HG03521 (cell line): ENCODE results near the gene XYLT1.
A peak's percentile ranks its signal among the peaks of the same experiment; 100 is the strongest.

Experiments used
- ATAC-seq: cut with Tn5 transposase; IDR thresholded peaks from one replicate; pipeline ENCODE4 v1.9.1; 2021; ENCODE audit warnings: mild to moderate bottlenecking, moderate library complexity; ENCODE audit not compliant: unreplicated experiment

The XYLT1 gene

DNA sequence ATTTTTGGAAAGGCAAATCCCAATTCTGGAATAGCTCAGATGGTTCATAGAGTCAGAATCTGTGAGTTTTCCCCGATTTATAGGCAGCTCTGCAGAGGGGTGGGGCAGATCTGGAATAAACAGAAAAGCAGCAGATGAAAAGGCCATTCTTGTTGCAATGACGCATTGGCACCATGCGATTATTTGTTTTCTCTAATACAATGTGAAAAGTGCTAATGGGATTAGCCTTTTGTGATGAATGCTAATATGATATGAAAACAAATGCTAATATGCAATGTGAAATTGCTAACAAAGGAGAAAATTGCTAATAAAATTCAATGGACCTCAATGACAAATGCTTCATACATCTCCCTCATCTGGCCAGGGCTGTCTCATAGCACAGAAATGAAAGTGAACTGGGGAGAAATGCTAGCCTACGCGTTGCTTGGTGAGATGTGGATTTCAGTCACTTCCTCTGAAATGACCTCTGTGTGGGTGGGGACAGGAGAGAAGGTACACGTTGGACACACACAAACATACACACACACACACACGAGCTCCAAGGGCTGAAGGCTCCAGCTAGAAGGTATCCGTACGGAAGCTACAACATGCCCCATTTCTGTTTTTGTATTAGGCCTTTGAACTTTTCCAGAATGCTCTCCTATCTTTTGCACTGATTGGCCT, 394.5 kb downstream of the XYLT1 start:
- no peak for ATAC-seq

DNA sequence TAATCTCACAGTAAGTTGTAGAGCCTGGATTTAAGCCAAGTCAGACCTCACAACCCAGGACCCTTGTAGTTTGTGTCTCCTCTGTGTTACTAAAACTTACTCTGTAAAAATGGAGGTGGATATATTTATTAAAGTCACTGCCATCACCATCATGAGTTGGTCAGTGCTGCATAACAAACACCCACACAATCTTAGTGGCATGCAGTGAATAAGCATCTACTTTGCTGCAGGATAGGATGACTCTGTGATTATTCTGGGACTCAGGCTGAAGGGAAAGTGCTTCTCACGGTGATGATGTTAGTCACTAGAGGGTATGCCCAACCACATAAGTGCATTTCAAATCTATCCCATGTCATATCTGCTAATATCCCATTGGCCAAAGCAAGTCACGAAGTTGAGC, 398.7 kb downstream of the XYLT1 start:
- ATAC-seq: no peak

DNA sequence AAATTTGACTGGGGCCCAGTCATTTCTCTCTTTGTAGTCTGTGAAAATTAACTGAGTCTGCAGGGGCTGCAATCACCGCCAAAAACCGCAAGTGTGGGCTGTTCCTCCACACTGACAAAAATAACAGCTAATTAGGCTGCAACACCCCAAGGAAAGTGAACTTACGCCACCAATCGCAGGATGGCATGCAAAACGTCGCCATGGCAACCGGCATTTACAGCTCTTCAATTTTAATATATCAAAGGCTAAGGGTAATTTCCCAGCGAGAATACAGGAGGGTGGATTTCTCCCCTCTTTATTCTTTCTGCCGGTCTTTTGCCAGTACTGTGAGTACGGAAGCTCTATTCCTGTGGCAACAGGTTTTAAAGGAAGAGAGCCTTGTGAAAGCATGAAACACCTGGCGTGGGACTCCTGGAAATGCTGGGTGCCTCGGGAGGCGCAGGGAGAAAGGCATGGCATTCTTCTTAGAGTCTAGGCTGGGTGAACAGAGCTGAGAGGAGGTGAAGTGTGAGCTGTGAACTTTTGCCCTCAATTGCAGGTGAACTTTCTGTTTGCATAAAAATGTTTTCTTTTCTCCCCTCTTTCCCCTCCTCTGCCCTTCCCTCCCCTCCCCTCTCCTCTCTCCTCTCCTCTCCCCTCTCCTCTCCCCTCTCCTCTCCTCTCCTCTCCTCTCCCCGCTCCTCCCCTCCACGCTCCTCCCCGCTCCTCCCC, 399.7 kb downstream of the XYLT1 start:
- ATAC-seq: peak; percentile 81

DNA sequence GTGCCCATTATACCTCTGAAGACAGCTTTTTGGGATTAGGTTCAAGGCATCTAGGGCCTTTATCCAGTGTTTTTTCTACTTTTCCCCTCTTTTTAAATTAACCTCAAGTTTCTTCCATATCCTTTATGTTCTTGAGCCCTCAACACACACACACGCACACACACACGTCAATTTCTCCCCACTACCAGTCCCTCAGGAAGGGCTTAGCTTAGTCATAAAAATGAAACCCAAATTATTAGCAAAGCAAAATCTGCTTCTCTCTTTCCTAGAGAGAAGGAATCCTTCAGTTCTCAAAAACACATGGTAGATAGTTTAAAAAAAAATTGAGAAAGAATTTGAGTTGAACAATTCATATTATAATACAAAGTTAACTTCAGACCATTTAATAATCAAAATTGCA, 401.1 kb downstream of the XYLT1 start:
- no peak for ATAC-seq

DNA sequence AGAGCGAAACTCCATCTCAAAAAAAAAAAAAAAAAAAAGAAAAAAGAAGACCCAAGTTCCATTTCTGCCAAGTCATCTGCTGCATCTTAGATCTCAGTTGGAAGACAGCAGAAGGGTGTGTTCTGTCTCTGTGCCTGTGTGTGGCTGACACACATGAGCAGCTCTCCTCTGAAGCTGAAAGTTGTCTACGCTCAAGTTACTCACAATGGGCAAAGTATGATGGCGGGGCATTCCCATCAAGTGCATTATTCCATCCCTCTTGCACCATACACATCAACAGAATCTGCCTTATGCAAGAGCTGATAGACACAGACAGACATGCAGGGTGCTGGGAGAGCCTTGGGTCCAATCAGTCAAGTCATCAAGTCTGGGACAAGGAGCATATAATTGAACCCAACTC, 402.2 kb downstream of the XYLT1 start:
- no peak for ATAC-seq

DNA sequence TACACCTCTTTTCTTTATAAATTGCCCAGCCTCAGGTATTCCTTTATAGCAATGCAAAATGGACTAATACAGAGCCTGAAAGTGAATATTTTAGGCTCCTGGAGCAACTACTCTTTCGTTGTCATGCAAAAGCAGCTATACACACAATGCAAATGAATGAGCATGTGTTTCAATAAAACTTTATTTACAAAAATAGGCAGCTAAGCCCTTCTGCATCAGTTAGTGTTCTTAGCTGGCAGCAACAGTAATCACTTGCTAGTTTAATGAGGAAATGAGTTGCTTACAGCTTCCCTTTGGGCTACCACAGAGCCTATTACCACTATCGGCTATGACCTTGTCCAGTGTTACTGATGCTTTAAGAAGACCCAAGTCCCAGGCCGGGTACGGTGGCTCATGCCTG, 402.9 kb downstream of the XYLT1 start:
- ATAC-seq: no peak

DNA sequence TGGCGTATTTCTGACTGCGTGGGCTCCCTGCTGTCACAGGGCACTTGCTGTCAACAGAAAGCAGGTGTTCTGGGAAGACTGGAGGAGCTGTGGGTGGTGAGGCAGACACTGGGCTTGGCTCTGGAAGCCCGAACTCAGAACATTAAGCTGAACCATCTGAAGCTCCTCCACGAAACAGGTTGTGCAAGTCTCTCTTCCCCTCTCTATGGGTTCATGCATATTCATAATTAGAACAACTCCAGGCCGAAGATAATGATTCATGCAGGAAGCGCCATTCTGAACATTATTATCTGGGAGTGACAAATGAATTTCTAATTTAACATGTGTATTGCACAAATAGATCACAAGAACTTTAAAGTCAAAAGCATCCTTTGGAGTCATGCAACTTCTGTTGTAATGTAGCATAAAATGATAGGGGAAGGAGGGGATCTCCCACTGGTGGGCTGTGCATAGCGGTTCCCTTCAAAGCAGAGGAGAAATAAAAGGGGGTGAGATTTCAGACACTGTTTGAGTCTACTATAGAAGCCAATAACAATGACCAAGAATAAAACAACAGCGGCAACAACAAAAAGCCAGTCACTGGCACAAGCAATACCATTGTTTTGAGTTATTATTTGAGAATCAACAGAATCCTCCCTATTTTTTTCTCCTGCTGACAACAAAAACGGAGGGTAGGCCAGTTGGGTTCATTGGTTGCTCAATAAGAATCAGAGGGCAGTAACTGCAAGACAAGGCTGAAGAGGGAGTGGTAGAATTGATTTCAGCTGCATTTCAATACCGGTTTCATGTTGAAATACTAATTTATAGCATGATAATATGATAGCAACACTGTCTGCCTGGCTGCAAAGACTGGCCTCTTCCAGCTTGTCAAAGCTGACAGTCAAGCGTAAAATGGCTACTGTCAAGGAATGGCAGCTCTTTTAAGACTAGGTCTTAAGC, 407.3 kb downstream of the XYLT1 start:
- ATAC-seq: no peak

DNA sequence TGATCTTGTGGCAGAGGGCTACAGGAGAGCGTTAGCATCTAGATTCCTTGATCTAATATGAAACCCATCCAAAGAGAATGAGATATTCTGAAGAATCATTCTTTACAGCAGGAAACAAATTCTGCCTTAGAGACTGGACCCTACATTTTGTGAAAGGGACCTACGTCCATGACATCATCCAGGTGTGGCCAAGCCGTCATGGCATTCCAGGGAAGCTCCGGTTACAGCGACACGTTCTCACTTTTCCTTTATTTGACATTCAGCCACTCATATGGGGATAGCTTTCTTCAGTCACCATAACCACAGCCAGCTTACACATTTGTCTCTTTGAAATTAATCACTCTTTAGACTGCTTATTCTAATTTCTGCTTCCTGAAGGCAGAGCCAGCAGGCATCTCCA, 408.1 kb downstream of the XYLT1 start:
- no peak for ATAC-seq

DNA sequence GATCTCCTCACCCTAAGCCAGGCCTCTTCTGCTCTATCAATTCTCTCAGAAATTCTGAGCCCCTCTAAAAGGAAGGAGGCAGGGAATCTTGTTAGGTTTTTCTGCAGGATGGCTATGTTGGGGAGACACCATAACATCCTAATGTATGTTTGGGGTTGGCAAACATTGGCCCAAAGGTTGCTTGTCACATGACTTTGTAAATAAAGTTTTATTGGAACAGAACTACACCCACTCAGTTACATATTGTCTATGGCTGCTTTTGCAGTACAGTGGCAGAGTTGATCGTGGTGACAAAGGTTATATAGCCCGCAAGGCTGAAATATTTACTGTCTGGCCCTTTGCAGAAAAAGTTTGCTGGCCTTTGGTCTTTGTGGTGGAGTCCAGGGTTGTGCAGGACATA, 409.4 kb downstream of the XYLT1 start:
- no peak for ATAC-seq

DNA sequence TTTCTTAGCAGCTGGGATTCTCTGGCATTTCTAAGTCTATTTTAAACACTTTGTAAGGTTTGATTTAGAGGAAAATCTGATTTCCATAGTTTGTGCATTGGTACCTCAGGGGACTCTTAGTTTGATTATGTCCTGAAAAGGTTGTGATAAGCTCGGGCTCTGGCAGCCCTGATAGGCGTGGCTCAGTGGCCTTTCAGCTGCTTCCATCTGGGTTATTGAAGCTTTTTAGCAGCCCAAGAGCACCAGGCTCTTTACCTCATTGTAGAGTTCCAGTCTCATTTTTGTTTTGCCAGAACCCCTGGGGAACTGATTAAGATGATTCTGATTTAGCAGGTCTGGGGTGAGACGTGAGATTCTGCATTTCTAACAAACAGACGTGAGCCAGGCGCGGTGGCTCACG, 412.3 kb downstream of the XYLT1 start:
- no peak for ATAC-seq

DNA sequence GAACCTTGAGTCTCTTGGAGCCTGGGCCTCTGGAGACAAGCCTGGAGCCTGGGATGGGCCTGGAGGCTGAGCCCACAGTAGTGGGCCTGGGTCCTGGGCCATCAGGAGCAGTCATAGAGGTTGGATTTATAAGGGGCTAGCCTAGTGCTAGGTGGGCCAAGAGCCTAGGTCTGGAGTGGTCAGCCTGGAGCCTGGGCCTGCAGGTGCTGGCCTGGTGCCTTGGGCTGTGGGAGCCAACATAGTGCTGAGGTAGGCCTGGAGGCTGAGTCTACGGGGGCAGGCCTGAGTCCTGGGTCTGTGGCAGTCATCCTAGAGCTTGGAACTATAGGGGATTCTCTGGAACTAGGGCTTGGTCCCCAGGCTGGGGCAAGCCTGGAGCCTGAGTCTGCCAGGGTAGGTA, 414.1 kb downstream of the XYLT1 start:
- no peak for ATAC-seq

DNA sequence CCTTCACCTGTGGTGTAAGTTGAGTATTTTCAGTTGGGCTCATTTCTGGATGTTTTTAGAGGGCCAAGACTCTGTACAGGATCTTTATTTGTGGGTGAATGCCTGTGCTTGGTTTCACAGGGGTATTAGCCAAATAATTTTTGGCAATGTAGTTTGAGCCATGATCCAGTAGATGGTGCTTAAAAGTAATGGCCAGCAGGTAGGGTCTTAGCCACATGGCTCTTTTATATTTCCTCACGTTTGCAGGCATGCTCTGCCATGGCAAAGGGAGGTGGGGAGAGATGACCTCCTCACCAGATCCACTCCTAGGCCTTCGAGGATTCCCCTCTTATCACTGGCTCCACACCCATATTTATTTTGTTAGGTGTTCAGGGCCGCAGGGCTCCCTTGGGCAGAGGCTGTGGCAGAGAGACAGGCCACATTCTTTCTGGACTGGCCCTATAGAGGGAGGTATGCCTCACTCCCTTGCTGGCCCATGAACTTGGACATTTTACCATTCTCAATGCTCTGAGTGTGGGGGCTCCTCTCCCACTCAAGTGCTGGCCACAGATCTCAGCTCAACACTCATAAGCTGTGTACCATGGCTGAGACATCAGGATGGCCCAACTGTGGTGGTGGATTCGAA, 417.1 kb downstream of the XYLT1 start:
- ATAC-seq: no peak
